Hepatocyte (in vitro differentiated cells): ENCODE results near the gene DNM3. TPM values are rescaled to one million over a fixed set of nuclear protein-coding genes. Genes with fewer than 3 reads are reported as not detected.

Source experiments
- DNase-seq: peaks from one replicate; pipeline ENCODE4 v3.0.0-alpha.2; 2016; ENCODE audit warnings: low spot score
- H2AFZ ChIP-seq: fragments of 200-600 bp; sonication (generic); 2 replicates; pipeline ENCODE4 v1.6.0; 2016; ENCODE audit warnings: antibody characterized with exemption, mild to moderate bottlenecking
- H3K27ac ChIP-seq: fragments of 200-600 bp; sonication (generic); 2 replicates; pipeline ENCODE4 v1.5.1; 2016; ENCODE audit warnings: mild to moderate bottlenecking
- H3K27me3 ChIP-seq: fragments of 200-600 bp; sonication (generic); 2 replicates; pipeline ENCODE4 v1.6.1; 2016
- H3K36me3 ChIP-seq: fragments of 200-600 bp; sonication (generic); replicated peaks from 2 replicates; pipeline ENCODE4 v1.5.1; 2016; ENCODE audit warnings: low read depth; ENCODE audit not compliant: insufficient read depth
- H3K4me1 ChIP-seq: fragments of 200-600 bp; sonication (generic); 2 replicates; pipeline ENCODE4 v1.5.1; 2016; ENCODE audit warnings: mild to moderate bottlenecking, moderate library complexity; ENCODE audit not compliant: insufficient read depth
- H3K4me2 ChIP-seq: fragments of 200-600 bp; sonication (generic); 2 replicates; pipeline ENCODE4 v1.6.0; 2016
- H3K4me3 ChIP-seq: fragments of 200-600 bp; sonication (generic); 2 replicates; pipeline ENCODE4 v1.5.1; 2016; ENCODE audit warnings: mild to moderate bottlenecking
- H3K79me2 ChIP-seq: fragments of 200-600 bp; sonication (generic); 2 replicates; pipeline ENCODE4 v1.6.0; 2017; ENCODE audit warnings: mild to moderate bottlenecking
- H3K9me2 ChIP-seq: fragments of 200-600 bp; sonication (generic); replicated peaks from 2 replicates; pipeline ENCODE4 v1.6.0; 2017; ENCODE audit warnings: mild to moderate bottlenecking; ENCODE audit not compliant: insufficient read depth
- H3K9me3 ChIP-seq: fragments of 200-600 bp; sonication (generic); 2 replicates; pipeline ENCODE4 v1.5.1; 2016; ENCODE audit warnings: low read depth, mild to moderate bottlenecking
- H4K20me1 ChIP-seq: fragments of 200-600 bp; sonication (generic); 2 replicates; pipeline ENCODE4 v1.6.0; 2016; ENCODE audit warnings: mild to moderate bottlenecking; ENCODE audit not compliant: insufficient read depth, poor library complexity, severe bottlenecking
- CTCF ChIP-seq: fragments of 200-600 bp; sonication (generic); IDR thresholded peaks from 2 replicates; pipeline ENCODE4 v1.5.1; 2016; ENCODE audit warnings: antibody characterized with exemption, mild to moderate bottlenecking; ENCODE audit not compliant: poor library complexity
- EZH2 ChIP-seq: fragments of 200-600 bp; sonication (generic); IDR thresholded peaks from 2 replicates; pipeline ENCODE4 v1.6.1; 2016; ENCODE audit warnings: antibody characterized with exemption, mild to moderate bottlenecking, borderline replicate concordance
- EZH2phosphoT487 ChIP-seq: fragments of 200-600 bp; sonication (generic); IDR thresholded peaks from one replicate; pipeline ENCODE4 v1.6.1; 2018; ENCODE audit warnings: antibody characterized with exemption, mild to moderate bottlenecking, low read depth, moderate library complexity; ENCODE audit not compliant: unreplicated experiment, severe bottlenecking
- WGBS: methylation state at CpG from one replicate; pipeline ENCODE4 v1.1.6; 2016; ENCODE audit warnings: low lambda C conversion rate; ENCODE audit errors: missing lambda C conversion rate; 5-methylcytosine and 5-hydroxymethylcytosine counted together
- polyA plus RNA-seq: library from polyadenylated mRNA; unstranded; fragments of >200 nt; fragmentation: Nextera tagmentation; extraction: Ambion mirVana; gene quantifications from 2 replicates; pipeline ENCODE4 v1.2.1, GENCODE V29; 2016
- total RNA-seq: library from RNA; depleted of rRNA; stranded (reverse); fragments of >200 nt; gene quantifications from 2 replicates; pipeline ENCODE4 v1.2.3, GENCODE V29; 2014

The DNM3 gene
- total and polyA plus RNA-seq, 2 experiments from 2014 or later, result 1.5 TPM; not detected in 1

- Histone ChIP-seq H3K9me3 (no peaks in the 10 kb centered on the region), H2AFZ (no peak overlapping the region), H3K9me2 (no peaks in the 10 kb centered on the region), H3K79me2 (no peaks in the 10 kb centered on the region), H3K4me2 (no peak overlapping the region), H4K20me1 (no peaks in the 10 kb centered on the region), H3K4me3 (no peak overlapping the region), H3K36me3 (no peaks in the 10 kb centered on the region), H3K27me3 (no peaks in the 10 kb centered on the region), H3K27ac (no peak overlapping the region), H3K4me1 (no peaks in the 10 kb centered on the region)
- DNase-seq, result no peak
- TF ChIP-seq EZH2, result no peak
- TF ChIP-seq CTCF, result no peak
- no peak for TF ChIP-seq EZH2phosphoT487
- 100% methylated on average over 1 of the region's 1 CpG for WGBS
Measured at GRCh38 chr1:171997936-171998335, 156.6 kb downstream of the DNM3 start.

- Histone ChIP-seq H3K9me3 (no peaks in the 10 kb centered on the region), H3K27ac (no peak overlapping the region), H3K4me2 (no peak overlapping the region), H3K9me2 (no peaks in the 10 kb centered on the region), H3K79me2 (no peaks in the 10 kb centered on the region), H3K4me3 (no peak overlapping the region), H3K36me3 (no peaks in the 10 kb centered on the region), H4K20me1 (no peaks in the 10 kb centered on the region), H3K27me3 (no peaks in the 10 kb centered on the region), H3K4me1 (no peaks in the 10 kb centered on the region), H2AFZ (no peak overlapping the region)
- no peak for DNase-seq
- TF ChIP-seq EZH2 (no peak), CTCF (no peak), EZH2phosphoT487 (no peak)
- 87% methylated on average over 2 of the region's 2 CpGs for WGBS
Measured at GRCh38 chr1:171998711-171999110, 157.4 kb downstream of the DNM3 start.

DNA sequence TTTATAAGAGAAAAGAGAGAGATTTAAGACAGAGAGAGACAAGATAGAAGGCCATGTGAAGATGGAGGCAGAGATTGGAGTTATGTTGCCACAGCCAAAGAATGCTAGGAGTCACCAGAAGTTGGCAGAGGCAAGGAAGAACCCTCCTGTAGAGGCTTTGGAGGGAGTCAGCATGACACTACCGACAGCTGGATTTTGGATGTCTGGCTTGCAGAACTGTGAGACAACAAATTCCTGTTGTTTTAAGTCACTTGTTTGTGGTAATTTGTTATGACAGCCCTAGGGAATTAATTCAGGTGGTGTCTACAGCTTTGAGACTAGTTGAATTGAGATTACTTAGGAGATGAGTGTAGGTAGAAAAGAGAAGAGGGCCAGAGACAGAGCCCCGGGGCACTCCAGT, 158.5 kb downstream of the DNM3 start:
- no peak overlapping the region for H3K4me3 ChIP-seq
- no peak overlapping the region for H3K4me2 ChIP-seq
- DNase-seq, result no peak
- H3K27me3 ChIP-seq, result no peaks in the 10 kb centered on the region
- H3K36me3 ChIP-seq, result no peaks in the 10 kb centered on the region
- H3K9me2 ChIP-seq, result no peaks in the 10 kb centered on the region
- no peaks in the 10 kb centered on the region for H4K20me1 ChIP-seq
- no peaks in the 10 kb centered on the region for H3K79me2 ChIP-seq
- no peak overlapping the region for H2AFZ ChIP-seq
- no peak for TF ChIP-seq CTCF
- no peak for TF ChIP-seq EZH2phosphoT487
- TF ChIP-seq EZH2, result no peak
- no peaks in the 10 kb centered on the region for H3K9me3 ChIP-seq
- H3K4me1 ChIP-seq, result no peaks in the 10 kb centered on the region
- WGBS, result 84% methylated on average over 2 of the region's 2 CpGs
- no peak overlapping the region for H3K27ac ChIP-seq

DNA sequence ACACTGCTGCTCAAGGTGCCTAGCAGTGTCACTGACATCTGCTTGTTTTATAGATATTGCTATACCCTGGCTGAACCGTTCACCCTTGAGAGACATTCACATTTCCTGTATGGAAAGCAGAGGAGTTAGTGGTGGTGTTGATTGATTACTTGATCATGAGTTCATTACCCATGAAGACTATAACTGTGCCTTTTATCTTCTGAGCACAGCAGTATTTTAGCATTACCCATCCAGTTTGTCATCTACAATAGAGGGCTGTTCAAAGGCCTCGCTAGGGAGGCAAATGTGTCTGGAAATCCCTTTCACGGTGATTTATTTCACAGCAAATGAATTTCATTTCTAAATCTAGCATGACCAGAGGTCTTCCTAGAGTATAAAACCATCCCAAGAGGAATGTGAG, 160.0 kb downstream of the DNM3 start:
- H3K9me3 ChIP-seq, result no peaks in the 10 kb centered on the region
- H3K4me1 ChIP-seq, result peaks cover 8% of the 10 kb centered on the region
- no peak for DNase-seq
- H3K36me3 ChIP-seq, result no peaks in the 10 kb centered on the region
- no peaks in the 10 kb centered on the region for H4K20me1 ChIP-seq
- TF ChIP-seq EZH2phosphoT487 (no peak), EZH2 (no peak), CTCF (no peak)
- H3K4me3 ChIP-seq, result no peak overlapping the region
- no peaks in the 10 kb centered on the region for H3K79me2 ChIP-seq
- H3K4me2 ChIP-seq, result no peak overlapping the region
- H2AFZ ChIP-seq, result no peak overlapping the region
- no peak overlapping the region for H3K27ac ChIP-seq
- H3K27me3 ChIP-seq, result no peaks in the 10 kb centered on the region
- 83% methylated on average over 3 of the region's 3 CpGs for WGBS
- H3K9me2 ChIP-seq, result no peaks in the 10 kb centered on the region
